HEK293 (cell line): Measurements from ENCODE around the gene TRMT44.

Experiments
- CTCF ChIA-PET: fragments of 350-600 bp; formaldehyde crosslinking; extraction: SDS; loops from one replicate; lab custom pipeline; 2021; ENCODE audit warnings: antibody characterized with exemption; lab: Yijun Ruan, JAX
- POLR2A ChIA-PET: fragments of 300-600 bp; formaldehyde crosslinking; extraction: SDS; loops from one replicate; lab custom pipeline; 2020; ENCODE audit warnings: antibody characterized with exemption, inconsistent platforms; lab: Yijun Ruan, JAX
- H3K27ac ChIP-seq: fragments of 200-500 bp; sonication (Bioruptor generic); 2 replicates; pipeline ENCODE4 v1.5.1; 2014; ENCODE audit warnings: low read depth, low read length, control low read depth, inconsistent platforms; ENCODE audit errors: extremely low read depth
- H3K36me3 ChIP-seq, 2 experiments: fragments of 200-500 bp in 1 of 2; sonication (Bioruptor generic) in 1 of 2; 1 replicate in 1 of 2; 2 replicates in 1 of 2; pipeline ENCODE4 v1.5.1; 2014 to 2017; ENCODE audit warnings: inconsistent platforms in 2 of 2, low read length in 2 of 2; ENCODE audit not compliant: control insufficient read depth in 2 of 2, insufficient read depth in 1 of 2
- H3K4me1 ChIP-seq: fragments of 200-500 bp; sonication (Bioruptor generic); 2 replicates; pipeline ENCODE4 v1.5.1; 2014; ENCODE audit warnings: mild to moderate bottlenecking, low read length, inconsistent platforms; ENCODE audit not compliant: control insufficient read depth, insufficient read depth
- H3K4me3 ChIP-seq: 2 replicates; pipeline ENCODE4 v1.5.1; 2011; ENCODE audit warnings: low read depth, mild to moderate bottlenecking, control low read depth, low read length, moderate library complexity
- H3K9me3 ChIP-seq: fragments of 200-500 bp; sonication (Bioruptor generic); 2 replicates; pipeline ENCODE4 v1.5.1; 2014; ENCODE audit warnings: low read depth, low read length, inconsistent platforms; ENCODE audit not compliant: control insufficient read depth, insufficient read depth
- IKZF3 ChIP-seq: fragments of 450-650 bp; IDR thresholded peaks from 2 replicates; pipeline ENCODE4 v1.5.0; 2018; ENCODE audit warnings: missing biosample characterization, mild to moderate bottlenecking, missing genetic modification characterization, moderate library complexity
- KLF1 ChIP-seq: fragments of 450-650 bp; formaldehyde crosslinking; IDR thresholded peaks from 2 replicates; pipeline ENCODE4 v1.5.1; 2016; ENCODE audit warnings: missing biosample characterization, missing genetic modification characterization
- MEIS1 ChIP-seq: sonication (generic); formaldehyde crosslinking; IDR thresholded peaks from 2 replicates; pipeline ENCODE4 v1.8.1; 2022; ENCODE audit warnings: missing genetic modification reagents, mild to moderate bottlenecking, borderline replicate concordance
- MYNN ChIP-seq: fragments of 450-650 bp; formaldehyde crosslinking; IDR thresholded peaks from 2 replicates; pipeline ENCODE4 v1.5.1; 2016; ENCODE audit warnings: missing biosample characterization, missing genetic modification characterization, borderline replicate concordance
- PRDM1 ChIP-seq: fragments of 450-650 bp; formaldehyde crosslinking; IDR thresholded peaks from 2 replicates; pipeline ENCODE4; 2016; ENCODE audit warnings: missing biosample characterization, missing genetic modification characterization
- TRIM28 ChIP-seq: IDR thresholded peaks from 2 replicates; pipeline ENCODE4 v1.6.1; 2011; ENCODE audit warnings: low read length, control low read depth, borderline replicate concordance
- ZBTB48 ChIP-seq: fragments of 450-650 bp; formaldehyde crosslinking; IDR thresholded peaks from 2 replicates; pipeline ENCODE4 v1.5.1; 2016; ENCODE audit warnings: missing biosample characterization, missing genetic modification characterization
- ZNF140 ChIP-seq: fragments of 450-650 bp; formaldehyde crosslinking; IDR thresholded peaks from 2 replicates; pipeline ENCODE4 v1.5.1; 2016; ENCODE audit warnings: missing biosample characterization, missing genetic modification characterization
- ZNF184 ChIP-seq: fragments of 450-650 bp; IDR thresholded peaks from 2 replicates; pipeline ENCODE4 v1.5.1; 2018; ENCODE audit warnings: missing biosample characterization, mild to moderate bottlenecking, missing genetic modification characterization
- ZNF2 ChIP-seq: fragments of 450-650 bp; formaldehyde crosslinking; IDR thresholded peaks from 2 replicates; pipeline ENCODE4 v1.5.1; 2016; ENCODE audit warnings: missing biosample characterization, missing genetic modification characterization
- ZNF24 ChIP-seq: fragments of 450-650 bp; formaldehyde crosslinking; IDR thresholded peaks from 2 replicates; pipeline ENCODE4 v1.5.1; 2016; ENCODE audit warnings: missing biosample characterization, missing genetic modification characterization
- ZNF350 ChIP-seq: fragments of 450-650 bp; formaldehyde crosslinking; IDR thresholded peaks from 2 replicates; pipeline ENCODE4 v1.5.0; 2017; ENCODE audit warnings: missing biosample characterization, mild to moderate bottlenecking, missing genetic modification characterization
- ZNF37A ChIP-seq: fragments of 450-650 bp; IDR thresholded peaks from 2 replicates; pipeline ENCODE4 v1.5.1; 2018; ENCODE audit warnings: missing biosample characterization, missing genetic modification characterization
- ZNF544 ChIP-seq: fragments of 450-650 bp; formaldehyde crosslinking; IDR thresholded peaks from 2 replicates; pipeline ENCODE4 v1.5.0; 2017; ENCODE audit warnings: missing biosample characterization, missing genetic modification characterization
- ZNF549 ChIP-seq: fragments of 450-650 bp; IDR thresholded peaks from 2 replicates; pipeline ENCODE4 v1.5.1; 2018; ENCODE audit warnings: missing biosample characterization, missing genetic modification characterization, mild to moderate bottlenecking, inconsistent platforms, moderate library complexity
- ZNF558 ChIP-seq: fragments of 450-650 bp; formaldehyde crosslinking; IDR thresholded peaks from 2 replicates; pipeline ENCODE4 v1.5.1; 2016; ENCODE audit warnings: missing biosample characterization, missing genetic modification characterization
- ZNF596 ChIP-seq: fragments of 450-650 bp; IDR thresholded peaks from 2 replicates; pipeline ENCODE4 v1.5.0; 2018; ENCODE audit warnings: missing biosample characterization, mild to moderate bottlenecking, missing genetic modification characterization, moderate library complexity
- ZNF654 ChIP-seq: fragments of 450-650 bp; formaldehyde crosslinking; IDR thresholded peaks from 2 replicates; pipeline ENCODE4 v1.5.1; 2016; ENCODE audit warnings: low read depth, missing biosample characterization, missing genetic modification characterization
- ZNF791 ChIP-seq: fragments of 450-650 bp; formaldehyde crosslinking; IDR thresholded peaks from 2 replicates; pipeline ENCODE4 v1.5.1; 2016; ENCODE audit warnings: missing biosample characterization, missing genetic modification characterization
- ZNF843 ChIP-seq: fragments of 450-650 bp; formaldehyde crosslinking; IDR thresholded peaks from 2 replicates; pipeline ENCODE4 v1.5.1; 2016; ENCODE audit warnings: missing biosample characterization, missing genetic modification characterization
- ZXDB ChIP-seq: fragments of 450-650 bp; formaldehyde crosslinking; IDR thresholded peaks from 2 replicates; pipeline ENCODE4 v1.5.1; 2016; ENCODE audit warnings: missing biosample characterization, missing genetic modification characterization
- TF ChIP-seq, protein P1 (sequence below): fragments of 450-650 bp; IDR thresholded peaks from 2 replicates; pipeline ENCODE4 v1.5.1; 2018; ENCODE audit warnings: missing biosample characterization, missing genetic modification characterization
- TF ChIP-seq, protein P2 (sequence below): fragments of 450-650 bp; formaldehyde crosslinking; IDR thresholded peaks from 2 replicates; pipeline ENCODE4 v1.5.1; 2016; ENCODE audit warnings: missing biosample characterization, missing genetic modification characterization, borderline replicate concordance
- TF ChIP-seq, protein P3 (sequence below): fragments of 450-650 bp; formaldehyde crosslinking; IDR thresholded peaks from 2 replicates; pipeline ENCODE4 v1.5.1; 2016; ENCODE audit warnings: missing biosample characterization, missing genetic modification characterization
- TF ChIP-seq, protein P4 (sequence below): fragments of 450-650 bp; formaldehyde crosslinking; IDR thresholded peaks from 2 replicates; pipeline ENCODE4; 2016; ENCODE audit warnings: missing biosample characterization, missing genetic modification characterization
- TF ChIP-seq, protein P5 (sequence below): fragments of 450-650 bp; formaldehyde crosslinking; IDR thresholded peaks from 2 replicates; pipeline ENCODE4 v1.5.1; 2016; ENCODE audit warnings: missing biosample characterization, missing genetic modification characterization

The TRMT44 gene

DNA sequence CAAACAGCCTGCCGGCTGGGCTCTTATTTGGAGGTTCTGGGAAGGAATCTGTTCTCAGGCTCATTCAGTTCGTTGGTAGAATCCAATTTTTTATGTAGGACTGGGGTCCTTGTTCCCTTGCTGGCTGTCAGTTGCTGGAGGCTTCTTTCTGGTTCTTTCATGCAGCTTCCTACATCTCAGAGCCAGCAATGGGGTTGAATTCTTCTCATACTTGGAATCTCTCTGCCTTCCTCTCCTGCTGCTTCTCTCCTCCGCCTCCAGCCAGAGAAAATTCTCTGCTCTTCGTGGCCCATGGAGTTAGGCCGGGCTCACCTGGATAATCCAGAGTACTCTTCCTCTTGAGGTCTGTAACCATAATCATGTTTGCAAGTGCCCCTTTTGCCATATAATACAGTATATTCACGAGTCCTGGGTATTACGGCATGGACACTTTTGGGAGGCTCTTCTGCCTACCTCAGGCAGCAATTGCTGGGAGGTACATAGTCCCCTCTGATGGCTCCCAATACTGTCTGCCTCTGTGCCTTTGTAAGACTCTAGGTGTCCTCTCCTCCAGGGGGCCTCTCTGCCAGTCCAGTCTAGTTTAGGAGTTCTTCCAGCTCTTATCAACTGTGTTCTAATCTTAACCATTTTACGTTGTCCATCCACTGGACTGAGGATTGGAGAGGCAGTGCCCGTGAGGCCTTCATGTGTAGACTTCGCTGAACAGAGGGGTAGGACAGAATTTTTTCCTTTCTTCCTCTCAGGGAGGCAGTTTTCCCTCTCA, 2.2 kb downstream of the TRMT44 start:
- ChIA-PET POLR2A (no interaction called here), CTCF (no interaction called here)
- Histone ChIP-seq H3K36me3 (peaks cover 3 to 32% of the 10 kb centered on the region in 2 experiments; a peak in 2 of 3 replicates), H3K9me3 (no peaks in the 10 kb centered on the region), H3K4me3 (no peak overlapping the region; the same call in 1 of the 2 replicates), H3K27ac (no peak overlapping the region), H3K4me1 (0 out of 2 replicates have a peak, but pooled peaks cover 3% of the 10 kb centered on the region)
- TF ChIP-seq ZNF791 (tag by site-specific recombination) (no peak), ZNF37A (tag by site-specific recombination) (no peak), ZNF2 (tag by site-specific recombination) (no peak), ZNF549 (tag by site-specific recombination) (no peak), PRDM1 (tag by site-specific recombination) (no peak), ZNF843 (tag by site-specific recombination) (no peak), ZNF654 (tag by site-specific recombination) (no peak), ZNF24 (tag by site-specific recombination) (no peak), ZNF350 (no peak), ZXDB (no peak), ZNF184 (no peak)
- TF ChIP-seq, protein P1, sequence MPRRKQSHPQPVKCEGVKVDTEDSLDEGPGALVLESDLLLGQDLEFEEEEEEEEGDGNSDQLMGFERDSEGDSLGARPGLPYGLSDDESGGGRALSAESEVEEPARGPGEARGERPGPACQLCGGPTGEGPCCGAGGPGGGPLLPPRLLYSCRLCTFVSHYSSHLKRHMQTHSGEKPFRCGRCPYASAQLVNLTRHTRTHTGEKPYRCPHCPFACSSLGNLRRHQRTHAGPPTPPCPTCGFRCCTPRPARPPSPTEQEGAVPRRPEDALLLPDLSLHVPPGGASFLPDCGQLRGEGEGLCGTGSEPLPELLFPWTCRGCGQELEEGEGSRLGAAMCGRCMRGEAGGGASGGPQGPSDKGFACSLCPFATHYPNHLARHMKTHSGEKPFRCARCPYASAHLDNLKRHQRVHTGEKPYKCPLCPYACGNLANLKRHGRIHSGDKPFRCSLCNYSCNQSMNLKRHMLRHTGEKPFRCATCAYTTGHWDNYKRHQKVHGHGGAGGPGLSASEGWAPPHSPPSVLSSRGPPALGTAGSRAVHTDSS (tag by site-specific recombination): no peak
- TF ChIP-seq, protein P2, sequence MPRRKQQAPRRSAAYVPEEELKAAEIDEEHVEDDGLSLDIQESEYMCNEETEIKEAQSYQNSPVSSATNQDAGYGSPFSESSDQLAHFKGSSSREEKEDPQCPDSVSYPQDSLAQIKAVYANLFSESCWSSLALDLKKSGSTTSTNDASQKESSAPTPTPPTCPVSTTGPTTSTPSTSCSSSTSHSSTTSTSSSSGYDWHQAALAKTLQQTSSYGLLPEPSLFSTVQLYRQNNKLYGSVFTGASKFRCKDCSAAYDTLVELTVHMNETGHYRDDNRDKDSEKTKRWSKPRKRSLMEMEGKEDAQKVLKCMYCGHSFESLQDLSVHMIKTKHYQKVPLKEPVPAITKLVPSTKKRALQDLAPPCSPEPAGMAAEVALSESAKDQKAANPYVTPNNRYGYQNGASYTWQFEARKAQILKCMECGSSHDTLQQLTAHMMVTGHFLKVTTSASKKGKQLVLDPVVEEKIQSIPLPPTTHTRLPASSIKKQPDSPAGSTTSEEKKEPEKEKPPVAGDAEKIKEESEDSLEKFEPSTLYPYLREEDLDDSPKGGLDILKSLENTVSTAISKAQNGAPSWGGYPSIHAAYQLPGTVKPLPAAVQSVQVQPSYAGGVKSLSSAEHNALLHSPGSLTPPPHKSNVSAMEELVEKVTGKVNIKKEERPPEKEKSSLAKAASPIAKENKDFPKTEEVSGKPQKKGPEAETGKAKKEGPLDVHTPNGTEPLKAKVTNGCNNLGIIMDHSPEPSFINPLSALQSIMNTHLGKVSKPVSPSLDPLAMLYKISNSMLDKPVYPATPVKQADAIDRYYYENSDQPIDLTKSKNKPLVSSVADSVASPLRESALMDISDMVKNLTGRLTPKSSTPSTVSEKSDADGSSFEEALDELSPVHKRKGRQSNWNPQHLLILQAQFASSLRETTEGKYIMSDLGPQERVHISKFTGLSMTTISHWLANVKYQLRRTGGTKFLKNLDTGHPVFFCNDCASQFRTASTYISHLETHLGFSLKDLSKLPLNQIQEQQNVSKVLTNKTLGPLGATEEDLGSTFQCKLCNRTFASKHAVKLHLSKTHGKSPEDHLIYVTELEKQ (tag by site-specific recombination): no peak
- TF ChIP-seq, protein P3, sequence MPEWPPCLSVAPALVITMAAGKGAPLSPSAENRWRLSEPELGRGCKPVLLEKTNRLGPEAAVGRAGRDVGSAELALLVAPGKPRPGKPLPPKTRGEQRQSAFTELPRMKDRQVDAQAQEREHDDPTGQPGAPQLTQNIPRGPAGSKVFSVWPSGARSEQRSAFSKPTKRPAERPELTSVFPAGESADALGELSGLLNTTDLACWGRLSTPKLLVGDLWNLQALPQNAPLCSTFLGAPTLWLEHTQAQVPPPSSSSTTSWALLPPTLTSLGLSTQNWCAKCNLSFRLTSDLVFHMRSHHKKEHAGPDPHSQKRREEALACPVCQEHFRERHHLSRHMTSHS (tag by site-specific recombination): no peak

DNA sequence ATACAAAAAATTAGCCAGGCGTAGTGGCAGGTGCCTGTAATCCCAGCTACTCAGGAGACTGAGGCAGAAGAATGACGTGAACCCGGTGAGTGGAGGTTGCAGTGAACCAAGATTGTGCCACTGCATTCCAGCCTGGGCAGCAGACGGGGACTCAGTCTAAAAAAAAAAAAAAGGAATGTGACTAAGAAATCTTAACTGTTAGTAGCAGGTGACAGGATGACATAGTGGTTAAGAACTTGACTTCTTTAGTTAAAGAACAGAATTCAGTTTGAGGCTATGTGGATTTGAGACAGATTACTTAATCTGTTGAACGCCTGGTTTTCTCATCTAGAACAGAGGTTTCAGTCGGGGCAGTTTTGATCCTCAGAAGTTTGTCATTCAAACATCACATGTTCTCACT, 3.2 kb downstream of the TRMT44 start:
- Histone ChIP-seq H3K9me3 (no peaks in the 10 kb centered on the region), H3K4me1 (0 out of 2 replicates have a peak, but pooled peaks cover 3% of the 10 kb centered on the region), H3K27ac (no peak overlapping the region), H3K36me3 (peaks cover 3 to 42% of the 10 kb centered on the region in 2 experiments; a peak in 2 of 3 replicates), H3K4me3 (no peak overlapping the region)
- POLR2A ChIA-PET: no interaction called here
- TF ChIP-seq, protein P4, sequence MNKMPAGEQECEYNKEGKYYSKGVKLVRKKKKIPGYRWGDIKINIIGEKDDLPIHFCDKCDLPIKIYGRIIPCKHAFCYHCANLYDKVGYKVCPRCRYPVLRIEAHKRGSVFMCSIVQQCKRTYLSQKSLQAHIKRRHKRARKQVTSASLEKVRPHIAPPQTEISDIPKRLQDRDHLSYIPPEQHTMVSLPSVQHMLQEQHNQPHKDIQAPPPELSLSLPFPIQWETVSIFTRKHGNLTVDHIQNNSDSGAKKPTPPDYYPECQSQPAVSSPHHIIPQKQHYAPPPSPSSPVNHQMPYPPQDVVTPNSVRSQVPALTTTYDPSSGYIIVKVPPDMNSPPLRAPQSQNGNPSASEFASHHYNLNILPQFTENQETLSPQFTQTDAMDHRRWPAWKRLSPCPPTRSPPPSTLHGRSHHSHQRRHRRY (tag by site-specific recombination): no peak
- no peak for TF ChIP-seq MEIS1
- no peak for TF ChIP-seq ZBTB48
- TF ChIP-seq ZNF544: no peak
- no peak for TF ChIP-seq KLF1 (tag by site-specific recombination)
- TF ChIP-seq TRIM28: no peak
- no peak for TF ChIP-seq IKZF3 (tag by site-specific recombination)
- TF ChIP-seq, protein P5, sequence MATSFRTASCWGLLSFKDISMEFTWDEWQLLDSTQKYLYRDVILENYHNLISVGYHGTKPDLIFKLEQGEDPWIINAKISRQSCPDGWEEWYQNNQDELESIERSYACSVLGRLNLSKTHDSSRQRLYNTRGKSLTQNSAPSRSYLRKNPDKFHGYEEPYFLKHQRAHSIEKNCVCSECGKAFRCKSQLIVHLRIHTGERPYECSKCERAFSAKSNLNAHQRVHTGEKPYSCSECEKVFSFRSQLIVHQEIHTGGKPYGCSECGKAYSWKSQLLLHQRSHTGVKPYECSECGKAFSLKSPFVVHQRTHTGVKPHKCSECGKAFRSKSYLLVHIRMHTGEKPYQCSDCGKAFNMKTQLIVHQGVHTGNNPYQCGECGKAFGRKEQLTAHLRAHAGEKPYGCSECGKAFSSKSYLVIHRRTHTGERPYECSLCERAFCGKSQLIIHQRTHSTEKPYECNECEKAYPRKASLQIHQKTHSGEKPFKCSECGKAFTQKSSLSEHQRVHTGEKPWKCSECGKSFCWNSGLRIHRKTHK (tag by site-specific recombination): no peak
- TF ChIP-seq ZNF140 (tag by site-specific recombination): no peak
- TF ChIP-seq ZNF596 (tag by site-specific recombination): no peak
- no peak for TF ChIP-seq ZNF558 (tag by site-specific recombination)
- no peak for TF ChIP-seq MYNN (tag by site-specific recombination)
- TF ChIP-seq, all 188 proteins: peak for 0
- CTCF ChIA-PET: no interaction called here
